Measurements from ENCODE around the gene CCDC124. TPM values are rescaled to one million over a fixed set of nuclear protein-coding genes. Genes with fewer than 3 reads are reported as not detected.

The CCDC124 gene
- total and polyA plus RNA-seq, 5 donors from 2014 or later: 29.6 to 42.7 (median 33.5) TPM

- Histone ChIP-seq H3K9me3 (ENCODE audit: control insufficient read depth in 2 of 2, low read length in 2 of 2) (no peaks in the 10 kb centered on the region), H3K27ac (ENCODE audit: insufficient read depth, low read length, poor library complexity, severe bottlenecking) (no peak overlapping the region), H3K27me3 (ENCODE audit: control insufficient read depth, insufficient read depth, low read length) (no peaks in the 10 kb centered on the region), H3K4me1 (ENCODE audit: control insufficient read depth, insufficient read depth, low read length, poor library complexity, severe bottlenecking) (peaks cover 10% of the 10 kb centered on the region), H3K36me3 (ENCODE audit: control insufficient read depth, insufficient read depth, low read length) (no peaks in the 10 kb centered on the region), H3K4me3 (ENCODE audit: low read depth, low read length) (no peak overlapping the region)
- ATAC-seq (ENCODE audit: low read depth in 2 of 2) (no peak), DNase-seq (no peak)
- H3K27me3 Mint-ChIP-seq: no peaks in the 10 kb centered on the region
- peak overlapping the region in 1 of 4 donors; percentile 65 for H3K4me3 Mint-ChIP-seq
- no peaks in the 10 kb centered on the region for H3K9me3 Mint-ChIP-seq
- no peak overlapping the region for H3K27ac Mint-ChIP-seq
- H3K36me3 Mint-ChIP-seq: peaks cover 3% of the 10 kb centered on the region
- H3K4me1 Mint-ChIP-seq: peaks cover 0 to 20% (median 11%) of the 10 kb centered on the region in 4 donors
Observed at GRCh38 chr19:17937371-17937900, 4.6 kb downstream of the CCDC124 start.

- no peaks in the 10 kb centered on the region for H3K27me3 Mint-ChIP-seq
- H3K27ac Mint-ChIP-seq: no peak overlapping the region
- H3K36me3 Mint-ChIP-seq: peaks cover 3% of the 10 kb centered on the region
- Histone ChIP-seq H3K9me3 (ENCODE audit: control insufficient read depth in 2 of 2, low read length in 2 of 2) (no peaks in the 10 kb centered on the region), H3K4me3 (ENCODE audit: low read depth, low read length) (no peak overlapping the region), H3K27ac (ENCODE audit: insufficient read depth, low read length, poor library complexity, severe bottlenecking) (no peak overlapping the region), H3K36me3 (ENCODE audit: control insufficient read depth, insufficient read depth, low read length) (no peaks in the 10 kb centered on the region), H3K4me1 (ENCODE audit: control insufficient read depth, insufficient read depth, low read length, poor library complexity, severe bottlenecking) (peaks cover 6% of the 10 kb centered on the region), H3K27me3 (ENCODE audit: control insufficient read depth, insufficient read depth, low read length) (no peaks in the 10 kb centered on the region)
- ATAC-seq (ENCODE audit: low read depth in 2 of 2) (peak; percentile 90 to 93), DNase-seq (peak; percentile 74 to 81 (median 78))
- H3K4me3 Mint-ChIP-seq: peak overlapping the region in 2 of 4 donors; percentile 65 to 69
- H3K9me3 Mint-ChIP-seq: no peaks in the 10 kb centered on the region
- H3K4me1 Mint-ChIP-seq: peaks cover 0 to 14% (median 8%) of the 10 kb centered on the region in 4 donors
Observed at GRCh38 chr19:17938092-17938845, 5.5 kb downstream of the CCDC124 start.

GRCh38 chr19:17942181-17942580 is 9.4 kb downstream of the CCDC124 start:
- Mint-ChIP-seq H3K4me3 (no peak overlapping the region), H3K36me3 (peaks cover 3% of the 10 kb centered on the region), H3K4me1 (peaks cover 0 to 15% (median 8%) of the 10 kb centered on the region in 4 donors), H3K27me3 (peaks cover 7% of the 10 kb centered on the region), H3K27ac (no peak overlapping the region), H3K9me3 (no peaks in the 10 kb centered on the region)
- H3K36me3 ChIP-seq (ENCODE audit: control insufficient read depth, insufficient read depth, low read length): no peaks in the 10 kb centered on the region
- H3K9me3 ChIP-seq (ENCODE audit: control insufficient read depth in 2 of 2, low read length in 2 of 2): no peaks in the 10 kb centered on the region
- DNase-seq: no peak
- no peak overlapping the region for H3K27ac ChIP-seq (ENCODE audit: insufficient read depth, low read length, poor library complexity, severe bottlenecking)
- no peak overlapping the region for H3K4me3 ChIP-seq (ENCODE audit: low read depth, low read length)
- H3K27me3 ChIP-seq (ENCODE audit: control insufficient read depth, insufficient read depth, low read length): no peaks in the 10 kb centered on the region
- ATAC-seq (ENCODE audit: low read depth in 2 of 2): no peak
- H3K4me1 ChIP-seq (ENCODE audit: control insufficient read depth, insufficient read depth, low read length, poor library complexity, severe bottlenecking): peaks cover 5% of the 10 kb centered on the region

- no peak overlapping the region for H3K27ac Mint-ChIP-seq
- Histone ChIP-seq H3K27me3 (ENCODE audit: control insufficient read depth, insufficient read depth, low read length) (no peaks in the 10 kb centered on the region), H3K4me1 (ENCODE audit: control insufficient read depth, insufficient read depth, low read length, poor library complexity, severe bottlenecking) (peaks cover 8% of the 10 kb centered on the region), H3K27ac (ENCODE audit: insufficient read depth, low read length, poor library complexity, severe bottlenecking) (no peak overlapping the region), H3K36me3 (ENCODE audit: control insufficient read depth, insufficient read depth, low read length) (no peaks in the 10 kb centered on the region), H3K4me3 (ENCODE audit: low read depth, low read length) (no peak overlapping the region), H3K9me3 (ENCODE audit: control insufficient read depth in 2 of 2, low read length in 2 of 2) (no peaks in the 10 kb centered on the region)
- H3K4me3 Mint-ChIP-seq: no peak overlapping the region
- peaks cover 3% of the 10 kb centered on the region for H3K36me3 Mint-ChIP-seq
- no peaks in the 10 kb centered on the region for H3K9me3 Mint-ChIP-seq
- peaks cover 0 to 18% (median 10%) of the 10 kb centered on the region in 4 donors for H3K4me1 Mint-ChIP-seq
- no peak for ATAC-seq (ENCODE audit: low read depth in 2 of 2)
- peaks cover 11% of the 10 kb centered on the region for H3K27me3 Mint-ChIP-seq
- no peak for DNase-seq
Observed at GRCh38 chr19:17942582-17943273, 9.9 kb downstream of the CCDC124 start.

GRCh38 chr19:17943274-17944221 is 10.7 kb downstream of the CCDC124 start:
- no peak overlapping the region for H3K27ac ChIP-seq (ENCODE audit: insufficient read depth, low read length, poor library complexity, severe bottlenecking)

GRCh38 chr19:17944301-17944700 is 11.5 kb downstream of the CCDC124 start:
- peaks cover 19% of the 10 kb centered on the region for H3K27me3 Mint-ChIP-seq
- H3K4me3 Mint-ChIP-seq: peak overlapping the region in 2 of 4 donors; percentile 51 to 62
- H3K27ac ChIP-seq (ENCODE audit: insufficient read depth, low read length, poor library complexity, severe bottlenecking): no peak overlapping the region
- H3K36me3 Mint-ChIP-seq: no peaks in the 10 kb centered on the region
- peaks cover 0 to under 1% (median 0%) of the 10 kb centered on the region in 7 donors for H3K9me3 Mint-ChIP-seq
- no peaks in the 10 kb centered on the region for H3K9me3 ChIP-seq (ENCODE audit: control insufficient read depth in 2 of 2, low read length in 2 of 2)
- peaks cover 3% of the 10 kb centered on the region for H3K27me3 ChIP-seq (ENCODE audit: control insufficient read depth, insufficient read depth, low read length)
- DNase-seq: no peak
- H3K27ac Mint-ChIP-seq: no peak overlapping the region
- H3K4me1 ChIP-seq (ENCODE audit: control insufficient read depth, insufficient read depth, low read length, poor library complexity, severe bottlenecking): peaks cover 18% of the 10 kb centered on the region
- no peak overlapping the region for H3K4me3 ChIP-seq (ENCODE audit: low read depth, low read length)
- peaks cover 0 to 23% (median 12%) of the 10 kb centered on the region in 4 donors for H3K4me1 Mint-ChIP-seq
- H3K36me3 ChIP-seq (ENCODE audit: control insufficient read depth, insufficient read depth, low read length): no peaks in the 10 kb centered on the region
- no peak for ATAC-seq (ENCODE audit: low read depth in 2 of 2)

More at GRCh38 chr19:17943274-17944221, 10.7 kb downstream of the CCDC124 start:
- no peak overlapping the region for H3K4me3 ChIP-seq (ENCODE audit: low read depth, low read length)
- ATAC-seq (ENCODE audit: low read depth in 2 of 2) (no peak), DNase-seq (no peak)
- H3K36me3 Mint-ChIP-seq: no peaks in the 10 kb centered on the region
- H3K9me3 Mint-ChIP-seq: no peaks in the 10 kb centered on the region
- H3K4me1 Mint-ChIP-seq: peaks cover 0 to 16% (median 9%) of the 10 kb centered on the region in 4 donors
- H3K27me3 Mint-ChIP-seq: peaks cover 12% of the 10 kb centered on the region
- H3K9me3 ChIP-seq (ENCODE audit: control insufficient read depth in 2 of 2, low read length in 2 of 2): no peaks in the 10 kb centered on the region
- no peaks in the 10 kb centered on the region for H3K27me3 ChIP-seq (ENCODE audit: control insufficient read depth, insufficient read depth, low read length)
- H3K4me1 ChIP-seq (ENCODE audit: control insufficient read depth, insufficient read depth, low read length, poor library complexity, severe bottlenecking): peaks cover 11% of the 10 kb centered on the region
- no peaks in the 10 kb centered on the region for H3K36me3 ChIP-seq (ENCODE audit: control insufficient read depth, insufficient read depth, low read length)
- H3K4me3 Mint-ChIP-seq: peak overlapping the region in 1 of 4 donors; percentile 62
- H3K27ac Mint-ChIP-seq: no peak overlapping the region
